Activated T-helper 2 cell treated with anti-CD3 and anti-CD28 coated beads, Interferon-gamma antibody, Interleukin-2, Interleukin-4, amounts not matched to agents 10 μg/mL and 5 μg/mL and 100 μg/mL, durations not matched to agents 14 hours and 24 hours and 36 hours (primary cell): Measurements from ENCODE around the gene ERICH6. TPM values are rescaled to one million over a fixed set of nuclear protein-coding genes. Genes with fewer than 3 reads are reported as not detected.

ENCODE experiments used
- DNase-seq: peaks from one replicate; pipeline ENCODE4 v3.0.0; 2021; ENCODE audit warnings: low spot score
- H3K27ac Mint-ChIP-seq: one replicate; pipeline ENCODE4 v1.8.0; 2021; ENCODE audit warnings: mixed read lengths
- H3K27me3 Mint-ChIP-seq: one replicate; pipeline ENCODE4 v1.8.0; 2021; ENCODE audit warnings: low read depth, mixed read lengths
- H3K36me3 Mint-ChIP-seq: one replicate; pipeline ENCODE4 v1.8.0; 2021; ENCODE audit warnings: low read depth, mixed read lengths
- H3K4me1 Mint-ChIP-seq: one replicate; pipeline ENCODE4 v1.8.0; 2021; ENCODE audit warnings: low read depth, mixed read lengths
- H3K4me3 Mint-ChIP-seq: one replicate; pipeline ENCODE4 v1.8.0; 2021; ENCODE audit warnings: low read depth, mild to moderate bottlenecking, moderate library complexity, mixed read lengths
- H3K9me3 Mint-ChIP-seq: one replicate; pipeline ENCODE4 v1.8.0; 2021; ENCODE audit warnings: mixed read lengths
- intact Hi-C: fragments of 100-400 bp; cut with micrococcal nuclease; formaldehyde crosslinking; loops from one replicate; pipeline ENCODE4 v1.15.1; 2023
- total RNA-seq: library from RNA; stranded (reverse); gene quantifications from 2 replicates; pipeline ENCODE4 v1.2.3, GENCODE V29; 2022

The ERICH6 gene
- total RNA-seq, 1 donor from 2014 or later: 0.21 TPM

DNA sequence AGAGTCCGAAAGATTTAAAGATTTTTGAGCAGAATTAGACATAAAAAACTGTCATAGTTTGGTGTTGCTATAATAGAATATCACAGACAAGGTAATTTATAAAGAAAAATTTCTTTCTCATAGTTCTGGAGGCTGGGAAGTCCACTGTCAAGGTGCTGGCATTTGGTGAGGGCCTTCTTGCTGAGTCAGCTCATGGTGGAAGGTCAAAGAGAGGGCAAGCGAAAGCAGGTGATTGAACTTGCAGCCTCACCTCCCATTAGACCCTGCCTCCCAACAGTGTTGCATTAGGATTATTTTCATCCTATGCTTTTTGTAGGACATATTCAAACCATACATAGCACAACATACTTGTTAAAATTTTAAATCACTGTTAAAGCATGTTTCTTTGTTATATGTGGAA is 90.7 kb downstream of the ERICH6 start:
- Mint-ChIP-seq H3K9me3 (peaks cover 4% of the 10 kb centered on the region), H3K27ac (peak overlapping the region; percentile 73), H3K4me3 (no peak overlapping the region), H3K27me3 (no peaks in the 10 kb centered on the region), H3K4me1 (peaks cover 55% of the 10 kb centered on the region), H3K36me3 (peaks cover 60% of the 10 kb centered on the region)
- intact Hi-C loops: loop anchor here (5.0 kb wide), 1 partner anchor 169 kb away; no protein-coding TSS in a partner anchor
- no peak for DNase-seq

DNA sequence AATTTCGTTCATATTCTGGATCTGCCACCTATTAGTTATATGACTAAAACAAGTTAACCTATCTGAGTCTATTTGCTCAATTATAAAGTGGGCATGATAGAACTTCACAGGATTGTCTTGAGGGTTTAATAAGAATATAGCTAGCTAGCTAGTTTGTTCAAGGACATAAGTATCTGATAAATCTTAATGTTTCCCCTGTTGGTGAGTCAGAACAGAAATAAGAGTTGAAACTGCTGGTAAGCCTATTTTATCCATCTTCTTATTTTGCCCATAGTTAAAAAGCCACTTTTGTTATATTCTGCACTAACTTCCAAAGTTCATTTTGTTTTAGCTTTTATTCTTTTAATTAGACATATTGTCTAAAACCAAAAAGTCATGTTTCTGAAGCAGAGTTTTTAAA is 91.2 kb downstream of the ERICH6 start:
- intact Hi-C loops: loop anchor here (1.0 to 5.0 kb wide), 2 partner anchors 9 to 170 kb away; partner anchors contain the start of gene SELENOT
- DNase-seq: no peak
- peaks cover 4% of the 10 kb centered on the region for H3K9me3 Mint-ChIP-seq
- H3K4me1 Mint-ChIP-seq: peaks cover 59% of the 10 kb centered on the region
- H3K36me3 Mint-ChIP-seq: peaks cover 60% of the 10 kb centered on the region
- H3K27ac Mint-ChIP-seq: peak overlapping the region; percentile 73
- H3K4me3 Mint-ChIP-seq: no peak overlapping the region
- H3K27me3 Mint-ChIP-seq: no peaks in the 10 kb centered on the region

DNA sequence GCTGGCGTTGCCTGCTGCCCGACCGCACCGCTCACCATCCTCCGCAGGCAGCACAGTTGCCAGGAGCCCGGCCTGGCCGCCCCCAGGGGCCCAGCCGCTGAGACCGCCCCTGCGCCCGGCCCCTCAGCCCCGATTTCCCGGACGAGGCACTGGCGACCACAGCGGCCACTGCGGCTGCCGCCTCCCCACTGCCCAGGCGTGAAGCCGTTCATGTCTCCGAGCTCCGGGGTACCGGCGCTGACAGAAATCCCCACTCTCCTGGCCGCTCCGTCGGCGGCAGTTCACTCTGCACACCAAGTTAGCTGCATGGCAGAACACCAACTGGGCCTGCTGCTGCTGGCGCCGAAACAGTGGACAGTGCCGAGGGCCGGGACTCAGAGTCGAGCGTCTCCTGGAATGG is 92.1 kb downstream of the ERICH6 start:
- no peak overlapping the region for H3K27ac Mint-ChIP-seq
- peaks cover 64% of the 10 kb centered on the region for H3K4me1 Mint-ChIP-seq
- DNase-seq: no peak
- no peaks in the 10 kb centered on the region for H3K27me3 Mint-ChIP-seq
- no peak overlapping the region for H3K4me3 Mint-ChIP-seq
- peaks cover 4% of the 10 kb centered on the region for H3K9me3 Mint-ChIP-seq
- intact Hi-C loops: loop anchor here (1.0 to 5.0 kb wide), 2 partner anchors 8 to 171 kb away; partner anchors contain the start of gene SELENOT
- H3K36me3 Mint-ChIP-seq: peaks cover 60% of the 10 kb centered on the region

GRCh38 chr3:150610785-150611184 is 92.9 kb downstream of the ERICH6 start:
- H3K4me3 Mint-ChIP-seq: no peak overlapping the region
- H3K27ac Mint-ChIP-seq: no peak overlapping the region
- H3K27me3 Mint-ChIP-seq: no peaks in the 10 kb centered on the region
- intact Hi-C loops: loop anchor here (5.0 kb wide), 1 partner anchor 172 kb away; no protein-coding TSS in a partner anchor
- no peak for DNase-seq
- H3K4me1 Mint-ChIP-seq: peaks cover 71% of the 10 kb centered on the region
- H3K9me3 Mint-ChIP-seq: peaks cover 4% of the 10 kb centered on the region
- peaks cover 65% of the 10 kb centered on the region for H3K36me3 Mint-ChIP-seq

DNA sequence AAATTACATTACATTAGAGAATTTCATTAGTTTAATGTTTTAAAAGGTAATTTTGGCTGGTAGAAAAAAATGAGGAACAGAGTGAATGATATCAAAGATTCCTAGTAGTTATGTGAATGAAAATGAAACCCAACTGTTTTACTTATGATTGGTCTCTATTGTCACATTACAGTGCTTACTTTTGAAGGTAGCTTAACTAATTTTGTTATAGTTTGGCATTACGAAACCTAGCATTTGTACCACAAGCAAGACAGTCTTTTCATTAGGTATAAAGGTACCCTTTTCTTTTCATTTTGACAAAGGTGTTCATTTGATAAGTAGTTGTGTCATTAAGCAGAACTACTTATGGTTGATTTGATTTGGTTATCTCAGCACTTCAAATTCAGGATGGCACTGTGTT is 93.7 kb downstream of the ERICH6 start:
- peaks cover 65% of the 10 kb centered on the region for H3K36me3 Mint-ChIP-seq
- H3K27me3 Mint-ChIP-seq: no peaks in the 10 kb centered on the region
- H3K4me3 Mint-ChIP-seq: peak overlapping the region; percentile 23
- H3K27ac Mint-ChIP-seq: peak overlapping the region; percentile 36
- no peak for DNase-seq
- H3K4me1 Mint-ChIP-seq: peaks cover 74% of the 10 kb centered on the region
- intact Hi-C loops: loop anchor here (5.0 kb wide), 1 partner anchor 172 kb away; no protein-coding TSS in a partner anchor
- peaks cover 4% of the 10 kb centered on the region for H3K9me3 Mint-ChIP-seq

Other genes starting within 250 kb of the ERICH6 start
- gene SERP1, start 157.4 kb downstream of the ERICH6 start, total RNA-seq: 89.2 and 91.7 TPM in 2 replicates
- gene EIF2A, start 157.1 kb downstream of the ERICH6 start, total RNA-seq: 124 and 126 TPM in 2 replicates
- 119 and 121 TPM in 2 replicates for gene SELENOT, start 100.6 kb downstream of the ERICH6 start, total RNA-seq
- 108 and 116 TPM in 2 replicates for gene SIAH2, start 59.2 kb upstream of the ERICH6 start, total RNA-seq
- not detected in 2 replicates for gene MINDY4B, start 201.5 kb upstream of the ERICH6 start, total RNA-seq